Neural cell (in vitro differentiated cells): Measurements from ENCODE around the gene DGCR6L.

Experiments used
- CTCF ChIP-seq: fragments of 450-650 bp; IDR thresholded peaks from 2 replicates; pipeline ENCODE4 v1.5.1; 2014; ENCODE audit warnings: antibody characterized with exemption, mild to moderate bottlenecking, moderate library complexity; ENCODE audit not compliant: poor library complexity, severe bottlenecking
- POLR2AphosphoS5 ChIP-seq: IDR thresholded peaks from 2 replicates; pipeline ENCODE4 v1.6.1; 2012

- TF ChIP-seq POLR2AphosphoS5 (no peak), CTCF (no peak)
These were observed 46.1 kb downstream of the DGCR6L start for GRCh38 chr22:20273758-20274181.
